ENCODE data around the gene TUT1.
A peak's percentile ranks its signal among the peaks of the same experiment; 100 is the strongest.

TUT1 gene

DNA sequence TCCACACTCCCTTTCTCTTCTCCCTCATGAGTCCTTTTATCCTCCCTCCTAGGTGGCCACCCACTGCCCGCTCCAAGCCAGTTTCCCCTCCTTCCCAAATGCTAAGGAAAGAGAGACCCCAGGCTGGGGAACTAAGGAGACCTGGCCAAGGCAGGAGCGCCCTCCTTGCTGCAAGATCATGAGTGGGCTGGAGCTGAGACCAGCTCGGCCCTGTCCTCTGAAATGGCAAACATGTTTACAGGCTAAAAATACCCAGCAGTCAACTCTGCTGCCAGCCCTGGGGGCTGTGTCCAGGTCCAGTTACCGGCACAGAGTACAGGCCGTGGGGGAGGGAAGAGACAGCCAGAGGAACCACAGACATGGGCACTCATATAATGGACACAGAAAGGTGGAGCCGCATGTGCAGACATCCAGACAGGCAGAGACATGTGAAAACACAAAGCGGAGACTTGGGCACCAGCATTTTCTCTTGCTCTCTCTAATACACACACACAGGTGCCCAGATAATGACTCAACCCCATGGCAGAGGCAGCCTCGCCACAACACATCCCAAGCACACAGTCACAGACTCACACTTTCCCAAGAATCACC is 43.5 kb downstream of the TUT1 start:
- peak overlapping the region; percentile 75 for H3K27ac ChIP-seq
- TF ChIP-seq CTCF (conservative IDR thresholded peaks at IDR 0.05) (no peak), ZFX (IDR thresholded peaks at IDR 0.05) (no peak)

GRCh38 chr11:62546929-62547625 is 44.2 kb downstream of the TUT1 start:
- no peak for TF ChIP-seq ZFX (IDR thresholded peaks at IDR 0.05)
- TF ChIP-seq CTCF (conservative IDR thresholded peaks at IDR 0.05) = no peak
- peak overlapping the region; percentile 75 for H3K27ac ChIP-seq

- TF ChIP-seq ZFX (IDR thresholded peaks at IDR 0.05) = no peak; the same call in 1 of the 2 replicates
- no peak for TF ChIP-seq CTCF (conservative IDR thresholded peaks at IDR 0.05)
- peak within 1 kb of the TSS; percentile 75 for H3K27ac ChIP-seq
These were observed 44.9 kb downstream of the TUT1 start, which contains the start of gene AHNAK for GRCh38 chr11:62546244-62546928. TSS of gene AHNAK (minus strand) at chr11:62546806. CDS start at chr11:62536098, 10,708 bp downstream.

- TF ChIP-seq ZFX (IDR thresholded peaks at IDR 0.05) (no peak), CTCF (conservative IDR thresholded peaks at IDR 0.05) (no peak)
- H3K27ac ChIP-seq = peak overlapping the region; percentile 75
These were observed 45.7 kb downstream of the TUT1 start for GRCh38 chr11:62545437-62546243.

DNA sequence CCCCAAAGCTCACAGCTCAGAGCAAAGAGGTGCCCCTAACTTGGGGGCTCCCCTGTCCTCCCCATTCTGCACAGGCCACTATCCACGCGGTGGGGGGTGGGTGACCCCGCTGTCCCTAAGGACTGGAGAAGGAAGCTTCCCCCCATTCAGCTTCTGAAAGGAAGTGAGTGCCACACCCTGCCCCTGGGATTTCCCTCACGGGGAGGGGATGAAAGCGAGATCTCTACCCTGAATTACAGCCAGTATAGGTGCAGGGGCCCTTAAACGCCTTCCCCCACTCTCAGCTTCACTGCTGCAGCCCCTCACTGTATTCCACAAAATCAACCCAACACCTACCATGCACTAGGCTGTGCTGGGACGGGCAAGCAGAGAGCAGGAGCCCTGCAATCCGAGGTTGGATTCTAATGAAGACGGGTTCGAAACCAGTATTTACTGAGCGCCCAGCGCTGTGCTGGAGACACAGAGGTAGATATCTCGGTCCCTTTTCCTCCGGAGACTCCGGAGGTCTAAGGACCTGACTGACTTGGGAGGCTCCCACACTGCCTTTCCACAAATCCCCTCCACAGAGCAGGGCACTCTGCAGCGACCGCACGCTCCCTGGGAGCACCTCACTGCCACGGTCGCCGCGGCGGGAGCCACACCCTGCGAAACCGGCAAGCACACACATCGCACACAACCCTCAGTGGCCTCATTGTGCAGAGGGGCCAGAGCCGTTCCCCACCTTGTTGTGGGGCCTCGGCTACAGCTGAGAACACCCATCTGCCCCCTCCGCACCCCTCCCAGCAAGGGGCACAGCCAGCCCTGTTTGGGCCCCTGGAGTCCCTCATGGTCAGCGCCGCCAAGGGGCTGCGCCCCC is 46.5 kb downstream of the TUT1 start:
- TF ChIP-seq CTCF (conservative IDR thresholded peaks at IDR 0.05) (no peak), ZFX (IDR thresholded peaks at IDR 0.05) (no peak)
- H3K27ac ChIP-seq = peak overlapping the region; percentile 75

DNA sequence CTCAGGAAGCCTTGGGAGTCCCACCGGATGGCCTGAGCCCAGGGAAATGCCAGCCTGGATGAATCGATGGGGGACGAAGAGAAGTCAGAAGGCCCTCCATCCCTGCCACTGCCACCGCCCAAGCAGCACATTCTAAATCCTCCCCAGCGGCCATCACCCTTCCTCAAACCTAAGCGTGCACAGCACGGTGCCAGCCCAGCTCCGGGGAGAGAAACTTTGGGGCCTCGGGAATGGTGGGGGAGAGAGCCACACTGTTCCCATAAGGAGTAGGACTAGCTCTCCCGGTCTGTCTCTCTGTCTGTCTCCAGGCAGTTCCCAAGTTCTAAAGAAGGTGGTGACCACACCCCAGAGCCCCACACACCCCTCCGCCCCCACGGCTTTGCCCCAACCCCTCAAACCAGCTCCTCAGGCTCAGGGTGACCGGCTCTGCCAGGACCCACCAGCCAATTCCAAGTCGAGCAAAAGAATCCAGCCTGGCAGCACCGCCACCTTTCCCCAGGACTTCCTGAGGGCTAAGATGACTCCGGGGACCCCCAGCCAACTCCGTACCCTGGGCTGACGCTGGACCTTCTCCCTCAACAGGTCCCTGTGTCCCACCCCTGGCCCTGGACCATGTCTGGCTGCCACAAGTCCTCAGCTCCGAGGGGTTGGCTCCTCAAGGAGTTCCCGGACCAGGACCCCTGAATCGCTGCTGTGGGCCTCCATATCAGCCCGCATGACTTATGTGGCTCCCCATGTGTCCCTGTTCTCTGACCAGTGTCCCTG is 47.5 kb downstream of the TUT1 start:
- no peak overlapping the region for H3K27ac ChIP-seq
- no peak for TF ChIP-seq ZFX (IDR thresholded peaks at IDR 0.05)
- no peak for TF ChIP-seq CTCF (conservative IDR thresholded peaks at IDR 0.05)
